H1 (cell line): Measurements from ENCODE around the gene WDR12.

Experiments used
- CHD2 ChIP-seq: IDR thresholded peaks from 2 replicates; pipeline ENCODE4 v1.6.1; 2012; ENCODE audit warnings: low read length, improper control_type of control experiment
- EGR1 ChIP-seq: IDR thresholded peaks from 2 replicates; pipeline ENCODE4 v1.6.1; 2011; ENCODE audit warnings: low read depth, low read length, borderline replicate concordance
- POLR2A ChIP-seq, 2 experiments: IDR thresholded peaks; 1 replicate in 1 of 2; 2 replicates in 1 of 2; pipeline ENCODE4 v1.6.1; 2011; ENCODE audit warnings: low read depth in 2 of 2, low read length in 2 of 2, mild to moderate bottlenecking in 2 of 2; ENCODE audit errors: control extremely low read depth in 1 of 2
- SP1 ChIP-seq: IDR thresholded peaks from 2 replicates; pipeline ENCODE4 v1.6.1; 2011; ENCODE audit warnings: low read depth, low read length
- SUZ12 ChIP-seq: fragments of 200-600 bp; sonication (generic); IDR thresholded peaks from 2 replicates; pipeline ENCODE4 v1.6.1; 2012; ENCODE audit warnings: mild to moderate bottlenecking, inconsistent platforms, low read length, moderate library complexity, mixed read lengths
- TBP ChIP-seq: IDR thresholded peaks from 2 replicates; pipeline ENCODE4 v1.6.1; 2011; ENCODE audit warnings: low read depth, low read length, improper control_type of control experiment

DNA sequence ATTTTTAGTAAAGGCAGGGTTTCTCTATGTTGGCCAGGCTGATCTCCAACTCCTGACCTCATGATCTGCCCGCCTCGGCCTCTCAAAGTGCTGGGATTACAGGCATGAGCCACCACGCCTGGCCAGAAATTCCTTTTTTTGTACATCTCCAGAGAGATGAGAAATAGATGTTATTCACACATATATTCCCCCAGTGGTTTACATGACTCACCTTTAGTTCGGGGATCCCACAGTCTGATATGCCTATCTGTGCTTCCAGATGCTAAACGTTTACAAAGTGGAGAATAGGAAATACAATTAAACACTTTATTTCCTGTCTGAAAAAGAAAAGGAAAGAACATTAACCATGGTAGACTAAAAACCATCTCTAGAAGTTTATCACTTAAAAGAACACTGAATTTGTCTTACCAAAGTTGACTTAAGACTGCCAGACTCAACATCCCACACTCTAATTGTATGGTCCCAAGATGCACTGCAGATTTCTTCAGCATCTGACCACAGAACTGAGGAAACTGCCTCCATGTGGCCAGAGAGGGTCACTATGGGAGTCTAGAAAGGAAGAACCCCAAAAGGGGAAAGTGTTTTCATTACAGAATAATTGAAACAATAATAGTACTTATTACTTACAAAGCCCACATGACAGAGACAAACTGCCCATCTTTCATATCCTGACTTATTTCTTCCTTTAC, 27.3 kb downstream of the WDR12 start:
- TF ChIP-seq SUZ12 (no peak), POLR2A (IDR thresholded peaks at IDR 0.05; ENCODE audit: control extremely low read depth in 1 of 2, low read depth in 2 of 2, low read length in 2 of 2) (no peak), SP1 (no peak), EGR1 (no peak), TBP (no peak), CHD2 (no peak)
